Transverse colon (tissue), 4 donors: ENCODE measurements around the gene CERT1. TPM values are rescaled to one million over a fixed set of nuclear protein-coding genes. Genes with fewer than 3 reads are reported as not detected.
A peak's percentile ranks its signal among the peaks of the same experiment; 100 is the strongest.

Experiments
- DNase-seq: peaks from one replicate; pipeline ENCODE4 v3.0.0-alpha.2; 2019
- H3K27ac ChIP-seq, 4 donors: fragments of 200-600 bp; sonication (generic); 2 replicates each; pipeline ENCODE4 v1.5.1; 2016 to 2018; ENCODE audit warnings: inconsistent platforms in 4 of 4
- H3K27me3 ChIP-seq: fragments of 200-600 bp; sonication (generic); 2 replicates; pipeline ENCODE4 v1.5.1; 2017; ENCODE audit warnings: inconsistent platforms
- H3K36me3 ChIP-seq, 4 donors: fragments of 200-600 bp; sonication (generic); 2 replicates each; pipeline ENCODE4 v1.5.1; 2017 to 2019; ENCODE audit warnings: inconsistent platforms in 4 of 4
- H3K4me1 ChIP-seq, 4 donors: fragments of 200-600 bp; sonication (generic); 2 replicates each; pipeline ENCODE4 v1.5.1; 2017 to 2020; ENCODE audit warnings: inconsistent platforms in 4 of 4
- H3K4me3 ChIP-seq, 4 donors: fragments of 200-600 bp; sonication (generic); 1 replicate in 1 of 4; 2 replicates in 3 of 4; pipeline versions ENCODE4 v1.5.1 to v1.6.1; 2017 to 2019; ENCODE audit warnings: inconsistent platforms in 4 of 4
- H3K9me3 ChIP-seq, 2 donors: fragments of 200-600 bp; sonication (generic); 2 replicates each; pipeline ENCODE4 v1.5.1; 2017 to 2019; ENCODE audit warnings: inconsistent platforms in 2 of 2
- CTCF ChIP-seq, 5 experiments: fragments of 200-600 bp in 3 of 5; fragments of 450-650 bp in 2 of 5; sonication (generic) in 3 of 5; IDR thresholded peaks; 1 replicate in 2 of 5; 2 replicates in 3 of 5; pipeline ENCODE4 v1.5.1; 2016 to 2017; ENCODE audit warnings: antibody characterized with exemption in 5 of 5, inconsistent platforms in 3 of 5, mild to moderate bottlenecking in 2 of 5, moderate library complexity in 1 of 5
- EP300 ChIP-seq: sonication (generic); formaldehyde crosslinking; IDR thresholded peaks from one replicate; pipeline ENCODE4 v1.6.1; 2017; ENCODE audit warnings: antibody characterized with exemption, low read depth
- POLR2A ChIP-seq: fragments of 450-650 bp; IDR thresholded peaks from one replicate; pipeline ENCODE4 v1.6.1; 2016; ENCODE audit warnings: antibody characterized with exemption, mild to moderate bottlenecking, moderate library complexity
- POLR2AphosphoS5 ChIP-seq, 3 donors: sonication (generic); formaldehyde crosslinking; IDR thresholded peaks; one replicate each; pipeline ENCODE4 v1.6.1; 2016; ENCODE audit warnings: antibody characterized with exemption in 3 of 3
- WGBS, 2 donors: methylation state at CpG; one replicate each; pipeline ENCODE4 v1.1.5; 2018; ENCODE audit warnings: low coverage in 1 of 2; 5-methylcytosine and 5-hydroxymethylcytosine counted together
- in situ Hi-C, 4 donors: fragments of 200-750 bp; cut with MboI; loops; one replicate each; pipeline versions ENCODE4 v1.15.0 to v1.15.1; 2017; ENCODE audit warnings: low sequenced_read_pairs in 3 of 4, low pct_ligation_motif_present in 1 of 4, low pct_unique_long_range_greater_than_20kb in 1 of 4
- intact Hi-C: fragments of 100-400 bp; cut with DNase I; formaldehyde crosslinking; loops from one replicate; pipeline ENCODE4 v1.15.1; 2023; ENCODE audit warnings: low total_unique reads
- total RNA-seq, 4 donors: library from RNA; depleted of rRNA; stranded (reverse); fragments of >200 nt; gene quantifications; one replicate each; pipeline ENCODE4 v1.1.0, GENCODE V29; 2016

The CERT1 gene
- total RNA-seq, 4 donors from 2014 or later = 33.2 to 59.5 (median 39.4) TPM

- DNase-seq = no peak
- Histone ChIP-seq H3K4me1 (peaks cover 0 to 8% (median 0%) of the 10 kb centered on the region in 4 donors), H3K36me3 (peaks cover 0 to 39% (median 13%) of the 10 kb centered on the region in 4 donors), H3K9me3 (no peaks in the 10 kb centered on the region), H3K27ac (peak overlapping the region in 1 of 4 donors; percentile 36), H3K4me3 (no peak overlapping the region), H3K27me3 (no peaks in the 10 kb centered on the region)
- TF ChIP-seq CTCF (IDR thresholded peaks at IDR 0.05) = no peak
- no peak for TF ChIP-seq POLR2A
- TF ChIP-seq POLR2AphosphoS5 (IDR thresholded peaks at IDR 0.05) = no peak
- no peak for TF ChIP-seq EP300
- in situ Hi-C loops = no loop called here
- 87 to 90% methylated on average over 4 of the region's 4 CpGs for WGBS, 2 donors
- intact Hi-C loops = no loop called here
These were observed 148.9 kb downstream of the CERT1 start for GRCh38 chr5:75362474-75362975.

GRCh38 chr5:75361310-75361709, 150.1 kb downstream of the CERT1 start:
- in situ Hi-C loops = no loop called here
- no peak for TF ChIP-seq EP300
- TF ChIP-seq POLR2A = no peak
- no peak for TF ChIP-seq CTCF (IDR thresholded peaks at IDR 0.05)
- TF ChIP-seq POLR2AphosphoS5 (IDR thresholded peaks at IDR 0.05) = no peak
- no peak overlapping the region for H3K4me3 ChIP-seq
- DNase-seq = no peak
- H3K27me3 ChIP-seq = no peaks in the 10 kb centered on the region
- intact Hi-C loops = no loop called here
- no peak overlapping the region for H3K27ac ChIP-seq
- H3K4me1 ChIP-seq = peaks cover 0 to 8% (median 0%) of the 10 kb centered on the region in 4 donors
- no peaks in the 10 kb centered on the region for H3K9me3 ChIP-seq
- 76 to 83% methylated on average over 2 to 4 of the region's 4 CpGs for WGBS, 2 donors
- H3K36me3 ChIP-seq = peaks cover 0 to 51% (median 18%) of the 10 kb centered on the region in 4 donors

- 91 to 93% methylated on average over 3 of the region's 3 CpGs for WGBS, 2 donors
- Histone ChIP-seq H3K27ac (no peak overlapping the region), H3K4me3 (no peak overlapping the region), H3K4me1 (peaks cover 0 to 3% (median 0%) of the 10 kb centered on the region in 4 donors), H3K27me3 (no peaks in the 10 kb centered on the region), H3K36me3 (peaks cover 0 to 82% (median 31%) of the 10 kb centered on the region in 4 donors), H3K9me3 (no peaks in the 10 kb centered on the region)
- no peak for DNase-seq
- in situ Hi-C loops (no loop called here), intact Hi-C loops (no loop called here)
- no peak for TF ChIP-seq POLR2AphosphoS5 (IDR thresholded peaks at IDR 0.05)
- no peak for TF ChIP-seq CTCF (IDR thresholded peaks at IDR 0.05)
- no peak for TF ChIP-seq POLR2A
- TF ChIP-seq EP300 = no peak
These were observed 153.3 kb downstream of the CERT1 start for GRCh38 chr5:75358117-75358516.

GRCh38 chr5:75356719-75357118, 154.7 kb downstream of the CERT1 start:
- DNase-seq = no peak
- Histone ChIP-seq H3K27me3 (no peaks in the 10 kb centered on the region), H3K9me3 (no peaks in the 10 kb centered on the region), H3K27ac (no peak overlapping the region), H3K36me3 (peaks cover 0 to 95% (median 37%) of the 10 kb centered on the region in 4 donors), H3K4me3 (no peak overlapping the region), H3K4me1 (no peaks in the 10 kb centered on the region)
- intact Hi-C loops (no loop called here), in situ Hi-C loops (no loop called here)
- no peak for TF ChIP-seq POLR2AphosphoS5 (IDR thresholded peaks at IDR 0.05)
- no peak for TF ChIP-seq CTCF (IDR thresholded peaks at IDR 0.05)
- TF ChIP-seq EP300 = no peak
- no peak for TF ChIP-seq POLR2A
- WGBS, 2 donors = 97 to 100% methylated on average over 7 of the region's 7 CpGs
